ENCODE results near the gene SDK2.

Gene SDK2

DNA sequence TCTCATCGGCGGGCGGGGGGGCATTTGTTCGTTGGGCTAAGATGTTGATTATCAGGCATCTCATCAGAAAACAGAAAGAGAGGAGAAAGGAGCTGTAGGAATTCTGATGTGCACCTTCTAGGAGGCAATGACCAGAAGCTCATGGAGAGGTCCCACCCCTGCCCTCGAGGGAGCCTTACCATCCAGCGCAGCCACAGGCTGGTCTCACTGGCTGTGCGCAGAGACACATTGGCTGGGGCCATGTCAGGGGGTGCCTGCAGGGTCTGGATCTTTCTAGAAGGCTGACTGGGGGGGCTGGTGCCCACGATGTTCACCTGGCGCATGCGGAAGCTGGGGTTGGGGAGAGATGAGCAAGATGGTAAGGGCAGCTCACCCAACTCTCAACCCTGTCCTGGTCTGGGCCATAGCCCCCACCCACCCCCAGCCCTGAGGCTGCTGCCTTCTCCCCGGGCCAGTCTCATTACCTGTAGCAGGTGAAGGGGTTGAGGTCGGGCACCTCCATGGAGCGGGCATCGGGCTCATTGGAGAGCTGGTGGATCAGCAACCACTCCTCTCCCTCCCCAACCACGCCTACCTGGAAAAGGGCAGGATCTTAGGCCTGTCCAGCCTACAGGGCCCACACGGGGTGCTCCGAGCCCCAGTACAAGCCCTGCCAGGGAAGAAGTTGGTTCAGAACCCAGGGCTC lies 246.2 kb downstream of the SDK2 start (continued):
- TF ChIP-seq, protein P1, sequence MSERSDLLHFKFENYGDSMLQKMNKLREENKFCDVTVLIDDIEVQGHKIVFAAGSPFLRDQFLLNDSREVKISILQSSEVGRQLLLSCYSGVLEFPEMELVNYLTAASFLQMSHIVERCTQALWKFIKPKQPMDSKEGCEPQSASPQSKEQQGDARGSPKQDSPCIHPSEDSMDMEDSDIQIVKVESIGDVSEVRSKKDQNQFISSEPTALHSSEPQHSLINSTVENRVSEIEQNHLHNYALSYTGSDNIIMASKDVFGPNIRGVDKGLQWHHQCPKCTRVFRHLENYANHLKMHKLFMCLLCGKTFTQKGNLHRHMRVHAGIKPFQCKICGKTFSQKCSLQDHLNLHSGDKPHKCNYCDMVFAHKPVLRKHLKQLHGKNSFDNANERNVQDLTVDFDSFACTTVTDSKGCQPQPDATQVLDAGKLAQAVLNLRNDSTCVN (tag by site-specific recombination; optimal IDR thresholded peaks at IDR 0.05), result no peak
- TF ChIP-seq ZNF555 (tag by site-specific recombination; conservative IDR thresholded peaks at IDR 0.05), result no peak
- TF ChIP-seq, protein P2, sequence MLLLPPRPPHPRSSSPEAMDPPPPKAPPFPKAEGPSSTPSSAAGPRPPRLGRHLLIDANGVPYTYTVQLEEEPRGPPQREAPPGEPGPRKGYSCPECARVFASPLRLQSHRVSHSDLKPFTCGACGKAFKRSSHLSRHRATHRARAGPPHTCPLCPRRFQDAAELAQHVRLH (tag by site-specific recombination; IDR thresholded peaks at IDR 0.05), result no peak
- TF ChIP-seq SP2 (tag by site-specific recombination; IDR thresholded peaks at IDR 0.05), result no peak
- TF ChIP-seq ZBTB8A (tag by site-specific recombination; IDR thresholded peaks at IDR 0.05), result no peak

DNA sequence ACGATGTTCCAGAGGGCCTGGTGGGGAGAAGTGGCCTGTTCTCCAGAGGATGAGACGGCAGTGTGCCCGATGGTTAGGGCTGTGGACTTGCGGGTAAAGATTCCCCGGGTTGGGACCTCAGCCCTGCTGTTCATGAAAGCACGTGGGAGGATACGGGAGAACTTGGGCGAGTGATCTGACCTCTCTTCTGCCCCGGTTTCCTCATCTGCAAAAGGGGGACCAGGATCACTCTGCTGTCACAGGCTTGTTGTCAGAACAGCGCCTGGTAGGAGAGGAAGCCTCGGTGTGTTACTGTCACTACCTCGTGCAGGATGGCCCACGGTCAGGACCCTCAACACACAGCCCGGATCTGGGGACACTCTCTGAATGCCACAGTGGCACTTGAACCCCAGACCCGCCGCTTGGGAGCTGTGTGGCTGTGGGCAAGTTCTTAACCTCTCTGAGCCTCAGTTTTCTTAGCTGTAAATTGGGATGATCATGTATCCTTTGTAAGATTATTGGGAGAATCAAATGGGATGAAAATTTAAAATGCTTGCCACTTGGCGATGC lies 246.9 kb downstream of the SDK2 start:
- TF ChIP-seq ZNF623 (tag by site-specific recombination; IDR thresholded peaks at IDR 0.05) (no peak), ZBTB17 (tag by site-specific recombination; IDR thresholded peaks at IDR 0.05) (no peak), WT1 (tag by site-specific recombination; IDR thresholded peaks at IDR 0.05) (no peak), ZNF394 (tag by site-specific recombination; IDR thresholded peaks at IDR 0.05; ENCODE audit: borderline replicate concordance) (no peak), ZNF610 (tag by site-specific recombination; IDR thresholded peaks at IDR 0.05; ENCODE audit: borderline replicate concordance) (no peak), ZNF521 (tag by site-specific recombination; IDR thresholded peaks at IDR 0.05) (no peak), ZNF311 (tag by site-specific recombination; IDR thresholded peaks at IDR 0.05; ENCODE audit: borderline replicate concordance) (no peak), ZNF121 (tag by site-specific recombination; IDR thresholded peaks at IDR 0.05) (no peak), ZNF416 (tag by site-specific recombination; IDR thresholded peaks at IDR 0.05) (no peak), ZNF514 (tag by site-specific recombination; IDR thresholded peaks at IDR 0.05) (no peak), ZNF776 (tag by site-specific recombination; IDR thresholded peaks at IDR 0.05; ENCODE audit: borderline replicate concordance) (no peak)
- H3K4me1 ChIP-seq (ENCODE audit: control insufficient read depth, insufficient read depth, low read length), result no peaks in the 10 kb centered on the region
- POLR2A ChIA-PET, result no interaction called here
- CTCF ChIA-PET, result no interaction called here
- H3K27ac ChIP-seq (ENCODE audit: extremely low read depth, low read depth, low read length), result no peak overlapping the region
- peaks cover 0 to 8% of the 10 kb centered on the region in 2 experiments; a peak in 2 of 3 replicates for H3K36me3 ChIP-seq (ENCODE audit: control insufficient read depth in 2 of 2, insufficient read depth in 1 of 2, low read length in 2 of 2)
- no peaks in the 10 kb centered on the region for H3K9me3 ChIP-seq (ENCODE audit: control insufficient read depth, insufficient read depth, low read depth, low read length)
- no peak overlapping the region for H3K4me3 ChIP-seq (ENCODE audit: low read depth, low read length)

DNA sequence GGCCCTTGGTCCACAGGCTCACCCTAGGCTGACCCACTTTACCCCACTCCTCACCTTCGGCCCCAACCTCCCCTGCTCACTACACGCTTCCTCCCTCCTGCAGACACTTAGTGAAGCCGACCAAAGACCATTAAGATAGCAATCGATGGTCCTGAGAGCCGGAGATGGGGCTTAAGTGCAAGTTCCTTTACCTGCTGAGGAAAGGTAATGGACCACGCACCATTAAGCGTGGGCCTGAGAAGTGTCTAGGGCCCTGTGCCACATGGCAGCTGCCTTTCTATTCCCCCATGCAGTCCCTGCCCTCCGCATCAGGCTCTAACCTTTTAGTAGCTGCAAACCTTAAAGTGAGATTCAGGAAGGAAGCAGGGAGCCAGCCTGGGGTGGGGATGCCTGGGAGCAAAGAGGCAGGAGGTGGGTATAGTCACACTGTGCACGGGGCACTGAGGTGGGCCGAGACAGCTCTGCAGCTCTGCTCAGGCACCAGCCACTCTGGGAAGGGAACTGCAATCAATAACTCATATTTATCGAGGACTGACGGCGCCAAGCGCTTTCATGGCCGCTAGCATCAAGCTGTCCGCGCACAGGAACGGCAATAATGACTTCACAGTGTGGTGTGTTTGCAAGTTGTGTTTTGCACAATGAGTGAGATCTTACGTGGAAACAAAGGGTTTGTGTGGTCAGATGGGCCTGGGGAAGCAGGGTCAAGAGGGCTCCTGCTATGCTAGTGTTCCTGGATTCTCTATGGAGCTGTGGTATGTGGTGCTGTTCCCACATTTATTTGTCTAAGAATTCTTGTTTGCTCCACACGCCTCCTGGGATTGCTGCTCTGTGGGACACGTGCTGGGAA lies 247.6 kb downstream of the SDK2 start:
- Histone ChIP-seq H3K4me3 (ENCODE audit: low read depth, low read length) (no peak overlapping the region), H3K27ac (ENCODE audit: extremely low read depth, low read depth, low read length) (no peak overlapping the region), H3K4me1 (ENCODE audit: control insufficient read depth, insufficient read depth, low read length) (no peaks in the 10 kb centered on the region), H3K36me3 (ENCODE audit: control insufficient read depth in 2 of 2, insufficient read depth in 1 of 2, low read length in 2 of 2) (peaks cover 0 to 8% of the 10 kb centered on the region in 2 experiments; a peak in 2 of 3 replicates), H3K9me3 (ENCODE audit: control insufficient read depth, insufficient read depth, low read depth, low read length) (no peaks in the 10 kb centered on the region)
- POLR2A ChIA-PET, result no interaction called here
- CTCF ChIA-PET, result interaction anchor here (0.6 to 0.7 kb wide), 3 partner anchors 33 to 386 kb away, joined by 3 to 4 read pairs (median 3); no protein-coding TSS in a partner anchor
- no peak for TF ChIP-seq ZNF660 (tag by site-specific recombination; IDR thresholded peaks at IDR 0.05)
- no peak for TF ChIP-seq ZNF184 (tag by site-specific recombination; IDR thresholded peaks at IDR 0.05)
- TF ChIP-seq ZNF140 (tag by site-specific recombination; IDR thresholded peaks at IDR 0.05), result no peak
- TF ChIP-seq, protein P3, sequence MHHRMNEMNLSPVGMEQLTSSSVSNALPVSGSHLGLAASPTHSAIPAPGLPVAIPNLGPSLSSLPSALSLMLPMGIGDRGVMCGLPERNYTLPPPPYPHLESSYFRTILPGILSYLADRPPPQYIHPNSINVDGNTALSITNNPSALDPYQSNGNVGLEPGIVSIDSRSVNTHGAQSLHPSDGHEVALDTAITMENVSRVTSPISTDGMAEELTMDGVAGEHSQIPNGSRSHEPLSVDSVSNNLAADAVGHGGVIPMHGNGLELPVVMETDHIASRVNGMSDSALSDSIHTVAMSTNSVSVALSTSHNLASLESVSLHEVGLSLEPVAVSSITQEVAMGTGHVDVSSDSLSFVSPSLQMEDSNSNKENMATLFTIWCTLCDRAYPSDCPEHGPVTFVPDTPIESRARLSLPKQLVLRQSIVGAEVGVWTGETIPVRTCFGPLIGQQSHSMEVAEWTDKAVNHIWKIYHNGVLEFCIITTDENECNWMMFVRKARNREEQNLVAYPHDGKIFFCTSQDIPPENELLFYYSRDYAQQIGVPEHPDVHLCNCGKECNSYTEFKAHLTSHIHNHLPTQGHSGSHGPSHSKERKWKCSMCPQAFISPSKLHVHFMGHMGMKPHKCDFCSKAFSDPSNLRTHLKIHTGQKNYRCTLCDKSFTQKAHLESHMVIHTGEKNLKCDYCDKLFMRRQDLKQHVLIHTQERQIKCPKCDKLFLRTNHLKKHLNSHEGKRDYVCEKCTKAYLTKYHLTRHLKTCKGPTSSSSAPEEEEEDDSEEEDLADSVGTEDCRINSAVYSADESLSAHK (tag by site-specific recombination; IDR thresholded peaks at IDR 0.05), result no peak
- TF ChIP-seq, protein P4, sequence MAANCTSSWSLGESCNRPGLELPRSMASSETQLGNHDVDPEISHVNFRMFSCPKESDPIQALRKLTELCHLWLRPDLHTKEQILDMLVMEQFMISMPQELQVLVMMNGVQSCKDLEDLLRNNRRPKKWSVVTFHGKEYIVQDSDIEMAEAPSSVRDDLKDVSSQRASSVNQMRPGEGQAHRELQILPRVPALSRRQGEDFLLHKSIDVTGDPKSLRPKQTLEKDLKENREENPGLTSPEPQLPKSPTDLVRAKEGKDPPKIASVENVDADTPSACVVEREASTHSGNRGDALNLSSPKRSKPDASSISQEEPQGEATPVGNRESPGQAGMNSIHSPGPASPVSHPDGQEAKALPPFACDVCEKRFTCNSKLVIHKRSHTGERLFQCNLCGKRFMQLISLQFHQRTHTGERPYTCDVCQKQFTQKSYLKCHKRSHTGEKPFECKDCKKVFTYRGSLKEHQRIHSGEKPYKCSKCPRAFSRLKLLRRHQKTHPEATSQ (tag by site-specific recombination; IDR thresholded peaks at IDR 0.05), result no peak
- no peak for TF ChIP-seq ZNF132 (tag by site-specific recombination; IDR thresholded peaks at IDR 0.05; ENCODE audit: borderline replicate concordance)
- TF ChIP-seq ZNF266 (tag by site-specific recombination; IDR thresholded peaks at IDR 0.05; ENCODE audit: low read depth), result no peak
- TF ChIP-seq, protein P5, sequence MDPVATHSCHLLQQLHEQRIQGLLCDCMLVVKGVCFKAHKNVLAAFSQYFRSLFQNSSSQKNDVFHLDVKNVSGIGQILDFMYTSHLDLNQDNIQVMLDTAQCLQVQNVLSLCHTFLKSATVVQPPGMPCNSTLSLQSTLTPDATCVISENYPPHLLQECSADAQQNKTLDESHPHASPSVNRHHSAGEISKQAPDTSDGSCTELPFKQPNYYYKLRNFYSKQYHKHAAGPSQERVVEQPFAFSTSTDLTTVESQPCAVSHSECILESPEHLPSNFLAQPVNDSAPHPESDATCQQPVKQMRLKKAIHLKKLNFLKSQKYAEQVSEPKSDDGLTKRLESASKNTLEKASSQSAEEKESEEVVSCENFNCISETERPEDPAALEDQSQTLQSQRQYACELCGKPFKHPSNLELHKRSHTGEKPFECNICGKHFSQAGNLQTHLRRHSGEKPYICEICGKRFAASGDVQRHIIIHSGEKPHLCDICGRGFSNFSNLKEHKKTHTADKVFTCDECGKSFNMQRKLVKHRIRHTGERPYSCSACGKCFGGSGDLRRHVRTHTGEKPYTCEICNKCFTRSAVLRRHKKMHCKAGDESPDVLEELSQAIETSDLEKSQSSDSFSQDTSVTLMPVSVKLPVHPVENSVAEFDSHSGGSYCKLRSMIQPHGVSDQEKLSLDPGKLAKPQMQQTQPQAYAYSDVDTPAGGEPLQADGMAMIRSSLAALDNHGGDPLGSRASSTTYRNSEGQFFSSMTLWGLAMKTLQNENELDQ (tag by site-specific recombination; IDR thresholded peaks at IDR 0.05; ENCODE audit: low read depth), result no peak
- no peak for TF ChIP-seq WT1 (tag by site-specific recombination; IDR thresholded peaks at IDR 0.05)
